ENCODE measurements around the gene ERRFI1. TPM values are rescaled to one million over a fixed set of nuclear protein-coding genes. Genes with fewer than 3 reads are reported as not detected.

The ERRFI1 gene
- total RNA-seq, 1 donor from 2014 or later, result 44.8 TPM

- DNase-seq (ENCODE audit: low spot score), result no peak
- Histone ChIP-seq H3K4me1 (no peaks in the 10 kb centered on the region), H3K9ac (no peak overlapping the region), H2AFZ (replicated peaks) (no peak overlapping the region), H3K4me3 (no peak overlapping the region), H3K36me3 (peaks cover 15% of the 10 kb centered on the region), H3K9me3 (ENCODE audit: low read depth) (no peaks in the 10 kb centered on the region), H3F3A (ENCODE audit: low read depth) (peaks cover 22% of the 10 kb centered on the region), H3K27ac (no peak overlapping the region), H3K4me2 (no peak overlapping the region), H4K20me1 (ENCODE audit: low read depth) (peaks cover 22% of the 10 kb centered on the region), H3K79me2 (ENCODE audit: low read depth) (peaks cover 25% of the 10 kb centered on the region), H3K27me3 (no peaks in the 10 kb centered on the region)
- H3K36me3 Mint-ChIP-seq, result peaks cover 37% of the 10 kb centered on the region
- no peaks in the 10 kb centered on the region for H3K27me3 Mint-ChIP-seq (ENCODE audit: insufficient read depth, low read depth)
- no peaks in the 10 kb centered on the region for H3K9me3 Mint-ChIP-seq
- H3K27ac Mint-ChIP-seq, result no peak overlapping the region
- no peaks in the 10 kb centered on the region for H3K4me1 Mint-ChIP-seq
- no peak overlapping the region for H3K4me3 Mint-ChIP-seq
- TF ChIP-seq EZH2phosphoT487 (IDR thresholded peaks at IDR 0.05), result no peak
- no peak for TF ChIP-seq EZH2 (IDR thresholded peaks at IDR 0.05)
- TF ChIP-seq CTCF (IDR thresholded peaks at IDR 0.05), result no peak
Observed at GRCh38 chr1:7973086-7973485, 53.0 kb downstream of the ERRFI1 start.

GRCh38 chr1:7972285-7972684 lies 53.8 kb downstream of the ERRFI1 start:
- H3K4me3 Mint-ChIP-seq, result no peak overlapping the region
- H3K27ac ChIP-seq, result no peak overlapping the region
- peaks cover 22% of the 10 kb centered on the region for H3F3A ChIP-seq (ENCODE audit: low read depth)
- no peak overlapping the region for H3K4me3 ChIP-seq
- H3K4me1 Mint-ChIP-seq, result no peaks in the 10 kb centered on the region
- H4K20me1 ChIP-seq (ENCODE audit: low read depth), result peaks cover 22% of the 10 kb centered on the region
- H3K27me3 Mint-ChIP-seq (ENCODE audit: insufficient read depth, low read depth), result no peaks in the 10 kb centered on the region
- H3K9ac ChIP-seq, result no peak overlapping the region
- no peak overlapping the region for H3K27ac Mint-ChIP-seq
- H3K9me3 ChIP-seq (ENCODE audit: low read depth), result no peaks in the 10 kb centered on the region
- H3K36me3 Mint-ChIP-seq, result peaks cover 34% of the 10 kb centered on the region
- peaks cover 33% of the 10 kb centered on the region for H3K79me2 ChIP-seq (ENCODE audit: low read depth)
- no peak overlapping the region for H3K4me2 ChIP-seq
- H3K27me3 ChIP-seq, result no peaks in the 10 kb centered on the region
- no peak overlapping the region for H2AFZ ChIP-seq (replicated peaks)
- TF ChIP-seq EZH2 (IDR thresholded peaks at IDR 0.05) (no peak), EZH2phosphoT487 (IDR thresholded peaks at IDR 0.05) (no peak), CTCF (IDR thresholded peaks at IDR 0.05) (no peak)
- no peak for DNase-seq (ENCODE audit: low spot score)
- H3K4me1 ChIP-seq, result no peaks in the 10 kb centered on the region
- no peaks in the 10 kb centered on the region for H3K9me3 Mint-ChIP-seq
- peaks cover 18% of the 10 kb centered on the region for H3K36me3 ChIP-seq

- Histone ChIP-seq H4K20me1 (ENCODE audit: low read depth) (peaks cover 17% of the 10 kb centered on the region), H3K4me2 (no peak overlapping the region), H3K9ac (no peak overlapping the region), H3K79me2 (ENCODE audit: low read depth) (peaks cover 32% of the 10 kb centered on the region), H3K27me3 (no peaks in the 10 kb centered on the region), H3K9me3 (ENCODE audit: low read depth) (no peaks in the 10 kb centered on the region), H3K27ac (no peak overlapping the region), H3K4me3 (no peak overlapping the region), H3K36me3 (peaks cover 19% of the 10 kb centered on the region), H3F3A (ENCODE audit: low read depth) (peaks cover 22% of the 10 kb centered on the region), H2AFZ (replicated peaks) (no peak overlapping the region), H3K4me1 (no peaks in the 10 kb centered on the region)
- Mint-ChIP-seq H3K27me3 (ENCODE audit: insufficient read depth, low read depth) (peaks cover 2% of the 10 kb centered on the region), H3K4me1 (no peaks in the 10 kb centered on the region), H3K27ac (no peak overlapping the region), H3K4me3 (no peak overlapping the region), H3K36me3 (peaks cover 32% of the 10 kb centered on the region), H3K9me3 (no peaks in the 10 kb centered on the region)
- TF ChIP-seq EZH2phosphoT487 (IDR thresholded peaks at IDR 0.05), result no peak
- TF ChIP-seq CTCF (IDR thresholded peaks at IDR 0.05), result no peak
- TF ChIP-seq EZH2 (IDR thresholded peaks at IDR 0.05), result no peak
- no peak for DNase-seq (ENCODE audit: low spot score)
Observed at GRCh38 chr1:7971024-7971423, 55.1 kb downstream of the ERRFI1 start.
